ENCODE results near the gene INKA2. TPM values are rescaled to one million over a fixed set of nuclear protein-coding genes. Genes with fewer than 3 reads are reported as not detected.
A peak's percentile ranks its signal among the peaks of the same experiment; 100 is the strongest.

The INKA2 gene
- polyA plus RNA-seq, 1 donor = 4.2 TPM

GRCh38 chr1:111705841-111706240 is 33.4 kb downstream of the INKA2 start:
- DNase-seq = no peak
- Histone ChIP-seq H3K27ac (ENCODE audit: low read length) (no peak overlapping the region), H3K36me3 (ENCODE audit: control insufficient read depth, insufficient read depth, low read length) (peaks cover 59% of the 10 kb centered on the region), H3K9me3 (ENCODE audit: control insufficient read depth, low read depth, low read length) (no peaks in the 10 kb centered on the region), H3K4me1 (ENCODE audit: control insufficient read depth, insufficient read depth, low read length) (no peaks in the 10 kb centered on the region), H3K4me3 (ENCODE audit: low read length) (no peak overlapping the region), H3K27me3 (ENCODE audit: control insufficient read depth, insufficient read depth, low read length) (no peaks in the 10 kb centered on the region)
- 100% methylated on average over 1 of the region's 3 CpGs for WGBS (ENCODE audit: insufficient coverage, low lambda C conversion rate)

- Histone ChIP-seq H3K4me1 (ENCODE audit: control insufficient read depth, insufficient read depth, low read length) (no peaks in the 10 kb centered on the region), H3K4me3 (ENCODE audit: low read length) (no peak overlapping the region), H3K9me3 (ENCODE audit: control insufficient read depth, low read depth, low read length) (no peaks in the 10 kb centered on the region), H3K36me3 (ENCODE audit: control insufficient read depth, insufficient read depth, low read length) (peaks cover 68% of the 10 kb centered on the region), H3K27me3 (ENCODE audit: control insufficient read depth, insufficient read depth, low read length) (no peaks in the 10 kb centered on the region), H3K27ac (ENCODE audit: low read length) (no peak overlapping the region)
- DNase-seq = peak; percentile 37 to 46
These were observed 34.4 kb downstream of the INKA2 start for GRCh38 chr1:111704776-111705175.

GRCh38 chr1:111704240-111704639 is 35.0 kb downstream of the INKA2 start:
- Histone ChIP-seq H3K9me3 (ENCODE audit: control insufficient read depth, low read depth, low read length) (no peaks in the 10 kb centered on the region), H3K4me1 (ENCODE audit: control insufficient read depth, insufficient read depth, low read length) (no peaks in the 10 kb centered on the region), H3K27ac (ENCODE audit: low read length) (no peak overlapping the region), H3K4me3 (ENCODE audit: low read length) (no peak overlapping the region), H3K27me3 (ENCODE audit: control insufficient read depth, insufficient read depth, low read length) (no peaks in the 10 kb centered on the region), H3K36me3 (ENCODE audit: control insufficient read depth, insufficient read depth, low read length) (peaks cover 69% of the 10 kb centered on the region)
- DNase-seq = no peak
- 94% methylated on average over 2 of the region's 2 CpGs for WGBS (ENCODE audit: insufficient coverage, low lambda C conversion rate)

GRCh38 chr1:111702504-111703050 is 36.6 kb downstream of the INKA2 start:
- no peak for DNase-seq
- H3K36me3 ChIP-seq (ENCODE audit: control insufficient read depth, insufficient read depth, low read length) = peaks cover 64% of the 10 kb centered on the region
- no peaks in the 10 kb centered on the region for H3K27me3 ChIP-seq (ENCODE audit: control insufficient read depth, insufficient read depth, low read length)
- H3K4me1 ChIP-seq (ENCODE audit: control insufficient read depth, insufficient read depth, low read length) = no peaks in the 10 kb centered on the region
- WGBS (ENCODE audit: insufficient coverage, low lambda C conversion rate) = no CpG with 5 or more reads among the region's 5 CpGs
- no peak overlapping the region for H3K4me3 ChIP-seq (ENCODE audit: low read length)
- no peaks in the 10 kb centered on the region for H3K9me3 ChIP-seq (ENCODE audit: control insufficient read depth, low read depth, low read length)
- no peak overlapping the region for H3K27ac ChIP-seq (ENCODE audit: low read length)

GRCh38 chr1:111699268-111699667 is 39.9 kb downstream of the INKA2 start:
- Histone ChIP-seq H3K9me3 (ENCODE audit: control insufficient read depth, low read depth, low read length) (no peaks in the 10 kb centered on the region), H3K36me3 (ENCODE audit: control insufficient read depth, insufficient read depth, low read length) (peaks cover 56% of the 10 kb centered on the region), H3K4me1 (ENCODE audit: control insufficient read depth, insufficient read depth, low read length) (no peaks in the 10 kb centered on the region)

GRCh38 chr1:111696330-111696729 is 42.9 kb downstream of the INKA2 start:
- peaks cover 48% of the 10 kb centered on the region for H3K36me3 ChIP-seq (ENCODE audit: control insufficient read depth, insufficient read depth, low read length)
- no peaks in the 10 kb centered on the region for H3K4me1 ChIP-seq (ENCODE audit: control insufficient read depth, insufficient read depth, low read length)
- H3K4me3 ChIP-seq (ENCODE audit: low read length) = no peak overlapping the region
- H3K27me3 ChIP-seq (ENCODE audit: control insufficient read depth, insufficient read depth, low read length) = no peaks in the 10 kb centered on the region
- H3K27ac ChIP-seq (ENCODE audit: low read length) = no peak overlapping the region
- no peak for DNase-seq
- no peaks in the 10 kb centered on the region for H3K9me3 ChIP-seq (ENCODE audit: control insufficient read depth, low read depth, low read length)

More at GRCh38 chr1:111699268-111699667, 39.9 kb downstream of the INKA2 start:
- Histone ChIP-seq H3K27me3 (ENCODE audit: control insufficient read depth, insufficient read depth, low read length) (no peaks in the 10 kb centered on the region), H3K27ac (ENCODE audit: low read length) (no peak overlapping the region), H3K4me3 (ENCODE audit: low read length) (no peak overlapping the region)
- DNase-seq = no peak

GRCh38 chr1:111695801-111696200 is 43.4 kb downstream of the INKA2 start:
- Histone ChIP-seq H3K4me3 (ENCODE audit: low read length) (no peak overlapping the region), H3K9me3 (ENCODE audit: control insufficient read depth, low read depth, low read length) (no peaks in the 10 kb centered on the region), H3K27me3 (ENCODE audit: control insufficient read depth, insufficient read depth, low read length) (no peaks in the 10 kb centered on the region), H3K36me3 (ENCODE audit: control insufficient read depth, insufficient read depth, low read length) (peaks cover 45% of the 10 kb centered on the region), H3K4me1 (ENCODE audit: control insufficient read depth, insufficient read depth, low read length) (no peaks in the 10 kb centered on the region), H3K27ac (ENCODE audit: low read length) (no peak overlapping the region)
- no CpG with 5 or more reads among the region's 1 CpG for WGBS (ENCODE audit: insufficient coverage, low lambda C conversion rate)
- DNase-seq = no peak

GRCh38 chr1:111691886-111692285 is 47.3 kb downstream of the INKA2 start:
- Histone ChIP-seq H3K36me3 (ENCODE audit: control insufficient read depth, insufficient read depth, low read length) (peaks cover 20% of the 10 kb centered on the region), H3K27me3 (ENCODE audit: control insufficient read depth, insufficient read depth, low read length) (no peaks in the 10 kb centered on the region), H3K27ac (ENCODE audit: low read length) (no peak overlapping the region), H3K9me3 (ENCODE audit: control insufficient read depth, low read depth, low read length) (peaks cover 4% of the 10 kb centered on the region), H3K4me3 (ENCODE audit: low read length) (no peak overlapping the region), H3K4me1 (ENCODE audit: control insufficient read depth, insufficient read depth, low read length) (no peaks in the 10 kb centered on the region)
- no peak for DNase-seq
- WGBS (ENCODE audit: insufficient coverage, low lambda C conversion rate) = 100% methylated on average over 1 of the region's 1 CpG

GRCh38 chr1:111690306-111690617 is 48.9 kb downstream of the INKA2 start:
- no peak overlapping the region for H3K27ac ChIP-seq (ENCODE audit: low read length)
- DNase-seq = peak; percentile 22 to 23

More at GRCh38 chr1:111690306-111690617, 48.9 kb downstream of the INKA2 start:
- H3K36me3 ChIP-seq (ENCODE audit: control insufficient read depth, insufficient read depth, low read length) = peaks cover 20% of the 10 kb centered on the region
- no peaks in the 10 kb centered on the region for H3K4me1 ChIP-seq (ENCODE audit: control insufficient read depth, insufficient read depth, low read length)
- peaks cover 4% of the 10 kb centered on the region for H3K9me3 ChIP-seq (ENCODE audit: control insufficient read depth, low read depth, low read length)
- no peak overlapping the region for H3K4me3 ChIP-seq (ENCODE audit: low read length)
- no peaks in the 10 kb centered on the region for H3K27me3 ChIP-seq (ENCODE audit: control insufficient read depth, insufficient read depth, low read length)

Other genes starting within 250 kb of the INKA2 start
- gene ADORA3, start 235.8 kb downstream of the INKA2 start, polyA plus RNA-seq = 2.9 TPM
- 1.4 TPM for gene TMIGD3, start 235.8 kb downstream of the INKA2 start, polyA plus RNA-seq
- 95.2 TPM for gene RAP1A, start 119.6 kb downstream of the INKA2 start, polyA plus RNA-seq
- gene DDX20, start 16.5 kb upstream of the INKA2 start, polyA plus RNA-seq = 13.8 TPM

Data from large intestine (tissue), 3 donors.